C4-2B (cell line): ENCODE measurements around the gene POLR2B.

ENCODE experiments used
- H3K27ac ChIP-seq: fragments of 450-650 bp; 2 replicates; pipeline ENCODE4 v1.5.1; 2017
- CTCF ChIP-seq: fragments of 450-650 bp; conservative IDR thresholded peaks from 2 replicates; pipeline ENCODE4 v1.5.1; 2017; ENCODE audit warnings: mild to moderate bottlenecking
- ZFX ChIP-seq: fragments of 450-650 bp; IDR thresholded peaks from 2 replicates; pipeline ENCODE4 v1.6.1; 2017

POLR2B gene

GRCh38 chr4:56973336-56973735 is 5.4 kb upstream of the POLR2B start:
- no peak overlapping the region for H3K27ac ChIP-seq
- TF ChIP-seq ZFX (no peak), CTCF (no peak)

GRCh38 chr4:56976283-56976836 is 2.3 kb upstream of the POLR2B start:
- H3K27ac ChIP-seq = peak overlapping the region; percentile 98
- TF ChIP-seq CTCF = no peak
- TF ChIP-seq ZFX = no peak

GRCh38 chr4:56976837-56977320 is 1.8 kb upstream of the POLR2B start:
- 0 out of 2 replicates have a peak, but pooled peaks have one; percentile 37 for TF ChIP-seq ZFX
- TF ChIP-seq CTCF = peak; percentile 45
- peak overlapping the region; percentile 98 for H3K27ac ChIP-seq

GRCh38 chr4:56977321-56978012 is 1.2 kb upstream of the POLR2B start, which contains the start of gene NOA1:
Gene NOA1, minus strand, starts transcription at chr4:56977606. Its CDS starts 21 bp downstream, at chr4:56977585.
- no peak for TF ChIP-seq ZFX
- H3K27ac ChIP-seq = peak within 1 kb of the TSS; percentile 98

GRCh38 chr4:56979421-56980072 is 851 bp downstream of the POLR2B start:
- peak overlapping the region; percentile 98 for H3K27ac ChIP-seq
- TF ChIP-seq ZFX (no peak), CTCF (no peak)

GRCh38 chr4:56981795-56982201 is 3.1 kb downstream of the POLR2B start:
- TF ChIP-seq ZFX (no peak), CTCF (no peak)
- no peak overlapping the region for H3K27ac ChIP-seq

- no peak for TF ChIP-seq CTCF
- TF ChIP-seq ZFX = no peak
- no peak overlapping the region for H3K27ac ChIP-seq
Observed at GRCh38 chr4:56986192-56986591, 7.5 kb downstream of the POLR2B start.
